Measurements from ENCODE around the gene SLC5A9. TPM values are rescaled to one million over a fixed set of nuclear protein-coding genes. Genes with fewer than 3 reads are reported as not detected.

The SLC5A9 gene
- total and polyA plus RNA-seq, 2 experiments from 2014 or later, result 0.10 TPM

GRCh38 chr1:48214820-48215219 is 7.7 kb upstream of the SLC5A9 start (continued):
- TF ChIP-seq ZNF462 (CRISPR knock-in tag; IDR thresholded peaks at IDR 0.05) (no peak), ETS1 (IDR thresholded peaks at IDR 0.05) (no peak), EZH2phosphoT487 (IDR thresholded peaks at IDR 0.05; ENCODE audit: unreplicated experiment) (no peak), ZNF331 (CRISPR knock-in tag; IDR thresholded peaks at IDR 0.05; ENCODE audit: low read depth) (no peak), STAT1 (IDR thresholded peaks at IDR 0.05; ENCODE audit: unreplicated experiment) (no peak)

- no peaks in the 10 kb centered on the region for H3K27me3 ChIP-seq (ENCODE audit: insufficient read depth)
- Mint-ChIP-seq H3K27ac (no peak overlapping the region), H3K9me3 (peaks cover 15% of the 10 kb centered on the region), H3K27me3 (ENCODE audit: insufficient read depth, low read depth, poor library complexity) (peaks cover 6% of the 10 kb centered on the region), H3K4me3 (no peak overlapping the region), H3K36me3 (ENCODE audit: low read depth) (peaks cover 16% of the 10 kb centered on the region), H3K4me1 (peaks cover 23% of the 10 kb centered on the region)
- peaks cover 14% of the 10 kb centered on the region for H3K9me2 ChIP-seq (ENCODE audit: insufficient read depth)
- no peak for DNase-seq (ENCODE audit: low spot score)
- H3K4me3 ChIP-seq, result no peak overlapping the region
- peak overlapping the region; percentile 38; the same call in 1 of the 2 replicates for H2AFZ ChIP-seq
- no peak for ATAC-seq
- H3F3A ChIP-seq (replicated peaks; ENCODE audit: low read depth), result no peaks in the 10 kb centered on the region
- no peaks in the 10 kb centered on the region for H3K79me2 ChIP-seq (replicated peaks; ENCODE audit: insufficient read depth)
- H3K27ac ChIP-seq (ENCODE audit: low read depth), result no peak overlapping the region
- peak overlapping the region; percentile 60; the same call in 1 of the 2 replicates for H3K4me2 ChIP-seq
- peaks cover 4% of the 10 kb centered on the region; the same call in 1 of the 2 replicates for H3K4me1 ChIP-seq (ENCODE audit: insufficient read depth)
- no peaks in the 10 kb centered on the region for H3K36me3 ChIP-seq (ENCODE audit: insufficient read depth)
- H4K20me1 ChIP-seq (replicated peaks; ENCODE audit: insufficient read depth), result no peaks in the 10 kb centered on the region
- TF ChIP-seq EZH2 (IDR thresholded peaks at IDR 0.05; ENCODE audit: low read depth, unreplicated experiment) (no peak), ZNF462 (CRISPR knock-in tag; IDR thresholded peaks at IDR 0.05) (no peak), EZH2phosphoT487 (IDR thresholded peaks at IDR 0.05; ENCODE audit: unreplicated experiment) (no peak), ZNF114 (CRISPR knock-in tag; IDR thresholded peaks at IDR 0.05) (no peak), JUNB (IDR thresholded peaks at IDR 0.05; ENCODE audit: unreplicated experiment) (no peak)
Measured at GRCh38 chr1:48215222-48215621, 7.3 kb upstream of the SLC5A9 start.

All from GM23338 (cell line).